ENCODE data around the gene ELFN1.

DNA sequence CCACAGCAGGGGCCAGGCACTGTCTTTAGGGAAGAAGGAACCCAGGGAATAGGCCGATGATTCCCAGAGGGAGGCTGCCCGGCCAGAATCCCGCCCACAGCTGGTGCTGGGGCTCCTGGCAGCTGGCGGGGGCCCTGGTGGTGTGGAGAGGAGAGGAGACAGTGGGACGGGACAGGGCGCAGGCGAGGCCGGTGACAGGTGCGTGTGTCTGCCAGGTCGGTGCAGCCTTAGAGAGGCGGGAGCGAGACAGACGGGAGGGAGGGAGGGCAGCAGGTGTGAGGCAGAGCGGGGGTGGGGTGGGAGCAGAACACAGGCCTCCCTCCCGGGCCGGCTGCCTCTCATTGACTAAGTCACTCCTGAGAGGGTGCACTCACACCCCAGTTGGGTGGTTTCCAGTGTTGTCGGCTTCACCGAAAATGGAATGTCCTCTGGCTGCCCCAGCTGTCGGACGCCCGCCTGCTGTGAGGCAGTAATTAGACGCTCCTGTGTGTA lies 55.2 kb downstream of the ELFN1 start:
- TF ChIP-seq POLR2A (IDR thresholded peaks at IDR 0.05; ENCODE audit: low read depth, low read length) (no peak), POLR2AphosphoS5 (IDR thresholded peaks at IDR 0.05; ENCODE audit: low read depth, low read length) (no peak)
